ENCODE data around the gene RALGDS.

The RALGDS gene

DNA sequence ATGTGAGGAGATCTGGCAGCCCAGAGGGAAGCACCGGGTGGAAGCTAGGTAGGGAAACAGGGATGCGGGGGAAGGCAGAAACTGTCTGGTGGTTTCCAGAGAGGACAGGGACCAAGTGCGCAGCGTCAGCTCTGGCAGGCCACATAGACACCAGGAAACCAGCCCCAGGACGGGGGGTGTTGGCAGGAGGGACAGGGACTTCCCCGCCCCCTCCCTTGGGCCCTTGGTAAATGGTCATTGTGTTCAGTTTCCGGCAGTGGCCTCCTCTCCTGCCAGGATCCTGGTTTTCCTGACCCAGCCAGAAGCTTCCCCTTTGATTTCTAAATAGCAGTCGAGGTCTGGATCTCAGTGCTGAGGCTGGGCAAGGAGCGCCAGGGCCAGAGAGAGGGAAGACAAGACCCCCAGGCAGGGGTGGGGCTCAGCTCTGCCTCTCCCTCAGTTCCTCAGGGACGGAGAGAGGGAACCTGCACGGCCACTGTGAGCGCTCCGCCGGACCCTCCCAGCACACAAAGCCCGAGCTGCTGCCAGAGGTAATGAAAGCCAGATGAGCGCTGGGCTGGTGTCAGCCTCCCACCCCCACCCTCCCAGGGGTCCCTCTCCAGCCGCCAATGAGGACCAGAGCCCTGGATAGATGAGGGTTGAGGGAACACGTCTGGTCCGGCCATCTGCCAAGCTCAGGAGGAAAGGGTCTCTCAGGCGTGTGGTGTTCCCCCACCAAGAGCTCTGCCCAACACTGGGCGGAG, 1.8 kb downstream of the RALGDS start:
- H3K9me3 Mint-ChIP-seq = no peaks in the 10 kb centered on the region
- no peaks in the 10 kb centered on the region for H3K27me3 Mint-ChIP-seq
- peaks cover 80% of the 10 kb centered on the region for H3K4me1 Mint-ChIP-seq
- H3K36me3 Mint-ChIP-seq = no peaks in the 10 kb centered on the region
- ATAC-seq = no peak
- H3K27ac Mint-ChIP-seq = peak overlapping the region; percentile 69
- peak overlapping the region; percentile 54 for H3K4me3 Mint-ChIP-seq

DNA sequence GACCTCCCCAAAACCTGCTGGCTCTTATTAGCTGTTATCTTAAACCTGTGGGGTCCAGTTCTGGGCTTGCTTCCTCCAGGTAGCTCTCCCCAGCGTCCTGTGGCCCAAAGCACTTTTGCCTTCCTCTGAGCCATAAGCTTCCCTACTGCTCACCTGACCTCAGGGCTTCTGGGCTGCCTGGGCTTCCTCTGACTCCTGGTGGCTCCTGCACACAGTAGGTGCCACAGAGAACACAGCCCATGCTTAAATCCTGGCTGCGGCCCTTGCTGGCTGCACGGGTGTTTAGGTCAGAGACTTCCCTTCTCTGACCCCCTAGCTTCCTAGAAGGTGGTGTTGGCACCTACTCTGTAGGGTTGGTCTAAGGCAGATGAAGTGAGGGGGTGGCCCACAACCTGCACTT, 2.5 kb downstream of the RALGDS start:
- peak overlapping the region; percentile 69 for H3K27ac Mint-ChIP-seq

DNA sequence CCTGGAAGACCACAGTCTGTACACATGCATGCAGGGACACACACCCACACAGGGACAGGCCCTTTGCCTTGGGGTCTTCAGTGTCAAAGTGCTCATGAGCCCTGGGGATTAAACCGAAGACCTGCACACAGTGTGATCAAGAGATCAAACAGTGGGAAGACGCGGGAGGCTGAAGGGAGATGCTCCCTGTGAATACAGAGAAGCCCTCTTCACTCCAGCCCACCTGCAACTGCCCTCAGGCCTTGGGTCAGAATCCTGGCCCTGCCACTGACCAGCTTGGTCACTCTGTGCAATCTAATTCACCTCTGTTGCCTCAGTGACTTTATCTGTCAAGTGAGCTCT, 2.9 kb downstream of the RALGDS start:
- Mint-ChIP-seq H3K36me3 (no peaks in the 10 kb centered on the region), H3K4me1 (peaks cover 80% of the 10 kb centered on the region), H3K4me3 (no peak overlapping the region), H3K27me3 (no peaks in the 10 kb centered on the region), H3K9me3 (no peaks in the 10 kb centered on the region), H3K27ac (peak overlapping the region; percentile 69)
- no peak for ATAC-seq

More for the DNA sequence above, 2.5 kb downstream of the RALGDS start:
- Mint-ChIP-seq H3K27me3 (no peaks in the 10 kb centered on the region), H3K4me3 (peak overlapping the region; percentile 54), H3K9me3 (no peaks in the 10 kb centered on the region), H3K4me1 (peaks cover 80% of the 10 kb centered on the region), H3K36me3 (no peaks in the 10 kb centered on the region)
- no peak for ATAC-seq

DNA sequence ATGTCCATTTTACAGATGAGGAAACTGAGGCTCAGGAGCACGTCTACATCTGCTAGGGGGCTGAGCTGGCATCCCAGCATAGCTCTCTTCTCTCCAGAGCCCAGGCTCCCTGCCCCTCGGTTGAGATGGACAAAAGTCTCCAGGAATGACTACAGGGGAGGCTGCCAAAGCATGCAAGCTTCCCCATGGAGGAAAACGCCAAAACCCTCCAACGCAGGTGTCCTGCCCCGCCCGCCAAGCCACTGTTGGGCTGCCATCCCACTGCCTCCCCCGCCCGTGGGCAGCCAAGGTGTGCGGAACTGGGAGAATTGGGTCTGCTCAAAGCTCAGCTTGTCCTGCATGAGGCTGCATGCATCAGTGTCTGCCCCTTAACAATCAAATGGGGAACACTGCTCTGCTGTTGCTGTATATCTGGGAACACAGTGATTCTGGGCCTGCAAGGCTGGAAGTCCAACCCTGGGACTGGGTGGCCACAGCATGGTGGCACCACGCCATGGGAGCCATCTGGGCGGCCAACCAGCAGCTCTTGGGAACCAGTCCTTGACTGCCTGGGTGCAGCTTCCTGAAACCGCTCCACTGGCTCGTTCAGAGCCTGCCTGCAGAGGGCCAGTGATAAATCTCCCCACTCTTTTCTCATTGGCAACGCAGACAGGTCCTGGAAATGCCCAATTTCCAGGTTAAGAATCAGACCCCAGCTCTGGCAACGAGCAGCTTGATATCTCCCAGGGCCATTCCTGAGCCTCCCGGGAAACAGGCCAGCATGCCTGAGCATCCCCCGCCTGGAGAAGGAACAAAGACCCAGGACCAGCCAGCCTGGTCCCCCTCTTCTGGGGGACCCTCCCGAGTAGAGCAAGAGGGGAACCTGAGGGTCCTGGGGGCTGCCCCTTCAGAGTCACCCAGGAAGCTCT, 3.5 kb downstream of the RALGDS start:
- no peaks in the 10 kb centered on the region for H3K9me3 Mint-ChIP-seq
- no peak for ATAC-seq
- no peaks in the 10 kb centered on the region for H3K36me3 Mint-ChIP-seq
- peak overlapping the region; percentile 3 for H3K4me3 Mint-ChIP-seq
- peak overlapping the region; percentile 69 for H3K27ac Mint-ChIP-seq
- H3K4me1 Mint-ChIP-seq = peaks cover 86% of the 10 kb centered on the region
- no peaks in the 10 kb centered on the region for H3K27me3 Mint-ChIP-seq

DNA sequence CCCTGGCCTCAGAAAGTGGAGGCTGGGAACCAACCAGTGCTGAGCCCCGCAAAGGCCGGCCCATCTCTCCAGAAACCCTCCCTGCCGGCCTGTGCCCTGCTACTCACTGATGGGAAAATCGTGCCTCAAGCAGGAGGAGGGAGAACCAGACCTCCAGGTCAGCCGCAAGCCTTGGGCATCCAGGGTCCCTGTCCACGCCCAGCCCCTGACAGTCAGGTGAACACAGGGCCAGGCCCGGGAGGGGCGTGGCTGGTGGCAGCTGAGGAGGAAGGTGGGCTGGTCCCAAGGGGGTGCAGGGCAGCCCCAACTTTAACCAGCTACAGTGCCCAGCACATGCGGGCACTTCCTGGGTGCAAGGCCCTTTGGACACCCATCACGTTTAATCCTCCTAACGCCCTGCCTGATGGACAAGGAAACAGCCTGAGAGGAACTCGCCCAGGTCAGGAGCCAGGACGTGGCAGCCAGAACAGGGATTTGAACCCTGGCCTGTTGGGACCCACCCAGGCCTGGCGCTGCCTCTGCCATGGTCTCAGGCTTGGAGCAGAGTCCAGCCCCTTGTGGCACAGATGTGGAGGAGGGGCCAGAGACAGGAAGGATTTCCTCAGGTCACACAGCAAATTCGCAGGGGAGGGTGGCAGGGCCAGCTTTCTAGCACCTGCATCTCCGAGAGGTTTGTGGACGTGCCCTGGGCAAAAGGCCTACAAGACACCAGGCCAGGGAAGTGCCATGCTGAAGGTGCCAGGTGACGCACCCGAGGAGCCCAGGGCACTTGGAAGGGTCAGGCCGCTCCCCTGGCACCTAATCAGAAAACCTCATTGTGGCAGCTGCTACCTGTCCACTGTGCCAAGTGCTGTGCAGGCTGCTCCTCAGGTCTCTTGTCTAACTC, 4.5 kb downstream of the RALGDS start:
- peaks cover 89% of the 10 kb centered on the region for H3K4me1 Mint-ChIP-seq
- ATAC-seq = no peak
- no peaks in the 10 kb centered on the region for H3K36me3 Mint-ChIP-seq
- no peaks in the 10 kb centered on the region for H3K27me3 Mint-ChIP-seq
- peak overlapping the region; percentile 95 for H3K27ac Mint-ChIP-seq
- H3K9me3 Mint-ChIP-seq = no peaks in the 10 kb centered on the region
- peak overlapping the region; percentile 70 for H3K4me3 Mint-ChIP-seq

DNA sequence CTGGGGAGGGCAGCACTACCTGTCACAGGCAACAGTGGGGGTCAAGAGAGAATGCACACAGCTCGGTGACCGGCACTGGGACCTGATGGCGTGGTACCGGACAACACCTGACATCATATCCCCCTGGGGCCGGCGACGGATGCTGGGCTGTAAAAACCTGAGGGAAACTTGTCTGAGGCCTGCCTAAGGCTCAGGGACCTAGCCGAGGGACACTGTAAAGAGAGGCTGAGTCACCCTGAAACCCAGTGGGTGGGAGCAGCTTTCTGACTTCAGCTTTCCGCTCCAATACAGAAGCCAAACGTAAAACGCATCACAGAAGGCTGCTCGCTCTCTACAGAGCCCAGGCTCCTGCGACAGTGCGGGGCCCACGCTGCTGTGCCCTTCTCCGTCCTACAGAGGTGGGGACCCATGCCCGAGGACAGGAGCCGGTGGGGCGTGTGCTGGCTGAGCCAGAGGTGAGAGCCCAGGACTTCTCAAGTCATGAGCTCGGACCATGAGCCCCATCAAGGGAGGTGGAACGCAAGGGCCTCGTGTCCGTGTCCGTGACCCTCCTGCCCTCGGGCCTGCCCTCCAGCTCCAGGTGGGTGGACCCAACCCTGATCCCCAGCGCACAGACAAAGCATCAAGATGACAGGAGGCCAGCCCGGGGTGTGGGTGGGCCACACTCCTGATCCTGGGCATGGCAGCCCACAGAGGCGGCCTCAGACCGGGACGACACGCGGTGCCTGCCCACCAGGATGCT, 5.3 kb downstream of the RALGDS start:
- Mint-ChIP-seq H3K9me3 (no peaks in the 10 kb centered on the region), H3K36me3 (no peaks in the 10 kb centered on the region), H3K4me1 (peaks cover 89% of the 10 kb centered on the region), H3K27me3 (no peaks in the 10 kb centered on the region), H3K27ac (peak overlapping the region; percentile 95), H3K4me3 (peak overlapping the region; percentile 74)
- peak; percentile 88 for ATAC-seq

DNA sequence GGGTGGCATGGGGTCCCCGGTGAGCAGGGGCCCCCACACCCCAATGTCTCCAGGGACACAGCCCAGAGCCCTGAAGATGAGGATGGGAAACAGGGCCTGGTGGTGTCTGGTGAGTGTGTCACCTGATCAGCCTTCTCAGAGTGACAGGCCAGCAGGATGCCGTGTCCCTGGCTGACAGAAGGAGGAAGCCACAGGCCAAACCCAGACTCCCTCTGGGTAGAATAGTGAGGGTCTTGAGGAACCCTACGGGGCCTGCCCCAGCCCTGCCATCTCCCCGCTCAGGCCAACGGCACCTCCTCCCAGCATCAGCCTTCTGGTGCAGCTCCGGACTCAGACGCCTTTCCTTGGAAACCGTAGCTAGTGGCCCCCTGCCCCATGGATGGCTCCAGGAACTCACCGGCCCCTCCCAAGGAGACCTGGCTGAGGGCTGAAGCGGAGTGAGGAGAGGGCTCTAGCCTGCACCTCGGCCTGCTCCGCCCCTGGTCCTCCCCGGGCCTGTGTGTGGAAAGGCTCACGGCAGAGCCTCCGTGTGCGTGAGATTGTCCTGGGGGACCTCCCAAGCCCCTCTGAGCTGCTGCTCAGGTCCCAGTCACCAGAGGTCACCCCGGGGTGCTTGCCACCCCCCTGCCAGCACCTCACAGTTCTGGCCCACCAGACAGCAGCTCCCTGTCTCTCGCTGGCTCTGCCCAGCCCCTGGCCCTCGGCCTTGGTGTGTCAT, 6.0 kb downstream of the RALGDS start:
- Mint-ChIP-seq H3K27me3 (no peaks in the 10 kb centered on the region), H3K9me3 (no peaks in the 10 kb centered on the region), H3K4me1 (peaks cover 83% of the 10 kb centered on the region), H3K4me3 (peak overlapping the region; percentile 74), H3K36me3 (peaks cover 4% of the 10 kb centered on the region), H3K27ac (peak overlapping the region; percentile 95)
- ATAC-seq = peak; percentile 53

DNA sequence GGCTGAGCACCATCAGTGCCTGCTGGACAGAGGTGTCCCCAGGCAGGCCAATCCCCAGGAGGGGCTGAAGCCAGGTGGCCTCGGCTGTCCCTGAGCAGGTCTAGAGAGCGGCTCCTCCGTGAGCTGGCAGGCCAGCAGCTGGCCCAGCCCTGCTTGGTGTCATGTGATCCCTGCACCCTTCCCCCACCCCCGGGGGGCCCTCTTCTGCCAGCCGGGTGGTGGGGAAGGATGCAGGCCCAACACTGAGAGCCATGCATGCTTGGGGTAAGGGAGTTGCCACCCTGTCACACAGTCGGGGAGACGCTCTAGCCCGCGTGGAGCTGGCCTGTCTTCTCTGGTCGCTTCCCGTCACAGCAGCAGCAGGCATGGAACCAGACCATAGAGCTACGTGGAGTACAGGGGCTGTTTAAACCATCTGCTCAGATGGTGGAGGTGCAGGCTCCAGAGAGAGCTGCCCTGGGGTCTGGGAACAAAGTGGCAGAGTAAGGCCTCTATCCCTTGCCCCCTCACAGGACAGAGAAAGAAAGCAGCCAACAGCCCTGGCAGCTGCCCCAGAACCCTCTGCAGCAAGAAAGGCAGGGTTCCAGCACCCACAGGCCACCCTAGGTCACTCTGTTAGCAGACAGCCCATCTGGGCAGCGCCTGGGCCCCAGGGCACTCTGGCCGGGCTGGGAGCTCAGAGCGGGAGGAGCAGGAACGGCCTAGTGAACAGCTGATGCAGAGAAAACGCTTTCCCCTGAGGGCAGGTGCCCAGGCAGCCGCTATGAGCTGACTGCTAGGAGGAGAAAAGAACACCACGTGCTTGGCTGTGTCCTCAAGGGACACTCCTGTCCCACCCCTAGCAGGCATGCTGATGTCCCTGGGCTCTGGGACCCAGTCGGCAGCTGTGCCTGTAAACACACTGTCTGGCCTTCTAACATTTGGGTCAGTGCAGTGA, 6.8 kb downstream of the RALGDS start:
- no peaks in the 10 kb centered on the region for H3K27me3 Mint-ChIP-seq
- H3K27ac Mint-ChIP-seq = peak overlapping the region; percentile 95
- H3K9me3 Mint-ChIP-seq = no peaks in the 10 kb centered on the region
- H3K4me1 Mint-ChIP-seq = peaks cover 78% of the 10 kb centered on the region
- peaks cover 12% of the 10 kb centered on the region for H3K36me3 Mint-ChIP-seq
- peak overlapping the region; percentile 74 for H3K4me3 Mint-ChIP-seq
- peak; percentile 60 for ATAC-seq

DNA sequence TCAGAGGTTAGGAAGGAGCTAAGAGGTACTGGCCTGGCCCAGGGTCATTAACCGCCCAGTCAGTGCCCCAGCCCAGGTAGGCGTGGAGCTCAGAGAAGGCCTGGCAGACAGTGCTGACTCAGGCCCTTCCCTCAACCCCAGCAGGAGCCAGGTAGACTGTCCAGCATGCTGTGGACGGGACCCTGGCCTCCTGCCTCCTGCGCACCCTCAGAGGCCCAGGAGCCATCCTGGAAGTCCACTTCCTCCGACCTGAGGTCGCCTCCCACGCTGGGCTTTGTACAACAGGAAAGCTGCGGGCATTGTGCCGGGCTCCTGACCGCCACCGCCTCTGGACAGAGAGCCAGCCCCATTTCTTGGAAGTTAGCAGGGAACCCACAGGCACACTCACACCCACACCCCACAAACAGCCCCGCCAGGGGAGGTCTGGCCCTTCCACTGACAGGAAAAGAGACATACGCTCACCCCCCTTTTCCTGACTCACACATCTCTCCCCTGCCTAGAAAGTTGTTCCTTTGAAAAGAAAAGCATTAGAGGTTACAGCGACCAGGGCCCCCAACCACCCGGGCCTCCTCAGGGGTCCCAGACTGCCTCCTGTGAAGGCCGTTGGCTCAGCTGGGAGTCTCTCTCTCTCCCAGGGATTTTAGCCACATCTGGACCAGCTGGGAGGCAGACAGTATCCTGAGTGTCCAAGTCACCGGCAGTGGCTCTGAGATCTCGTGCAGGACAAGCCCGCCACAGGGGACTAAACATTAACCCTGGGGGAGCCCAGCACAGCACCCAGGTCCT, 7.7 kb downstream of the RALGDS start:
- Mint-ChIP-seq H3K9me3 (no peaks in the 10 kb centered on the region), H3K27me3 (no peaks in the 10 kb centered on the region), H3K36me3 (peaks cover 19% of the 10 kb centered on the region), H3K27ac (peak overlapping the region; percentile 95), H3K4me3 (peak overlapping the region; percentile 47), H3K4me1 (peaks cover 70% of the 10 kb centered on the region)
- ATAC-seq = no peak

DNA sequence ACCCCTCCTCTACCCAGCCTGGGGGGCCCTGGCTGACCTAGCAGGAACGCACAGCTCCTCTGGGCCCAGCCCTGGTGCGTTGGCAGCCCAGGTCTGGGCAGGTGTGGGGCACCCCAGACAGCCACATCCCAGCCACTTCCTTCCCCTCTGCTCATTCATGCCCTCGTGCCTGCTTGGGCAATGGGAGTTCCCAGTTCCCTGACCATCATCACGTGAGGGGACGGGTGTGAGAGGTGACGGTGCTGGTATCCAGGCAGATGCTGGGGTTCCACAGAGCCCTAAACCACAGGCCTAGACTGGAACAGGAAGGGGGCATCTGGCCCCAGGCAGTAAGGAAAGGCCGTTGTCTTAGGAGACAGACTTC, 8.4 kb downstream of the RALGDS start:
- no peaks in the 10 kb centered on the region for H3K27me3 Mint-ChIP-seq
- peak overlapping the region; percentile 13 for H3K4me3 Mint-ChIP-seq
- no peaks in the 10 kb centered on the region for H3K9me3 Mint-ChIP-seq
- peaks cover 63% of the 10 kb centered on the region for H3K4me1 Mint-ChIP-seq
- peaks cover 26% of the 10 kb centered on the region for H3K36me3 Mint-ChIP-seq
- peak overlapping the region; percentile 95 for H3K27ac Mint-ChIP-seq
- ATAC-seq = peak; percentile 75

DNA sequence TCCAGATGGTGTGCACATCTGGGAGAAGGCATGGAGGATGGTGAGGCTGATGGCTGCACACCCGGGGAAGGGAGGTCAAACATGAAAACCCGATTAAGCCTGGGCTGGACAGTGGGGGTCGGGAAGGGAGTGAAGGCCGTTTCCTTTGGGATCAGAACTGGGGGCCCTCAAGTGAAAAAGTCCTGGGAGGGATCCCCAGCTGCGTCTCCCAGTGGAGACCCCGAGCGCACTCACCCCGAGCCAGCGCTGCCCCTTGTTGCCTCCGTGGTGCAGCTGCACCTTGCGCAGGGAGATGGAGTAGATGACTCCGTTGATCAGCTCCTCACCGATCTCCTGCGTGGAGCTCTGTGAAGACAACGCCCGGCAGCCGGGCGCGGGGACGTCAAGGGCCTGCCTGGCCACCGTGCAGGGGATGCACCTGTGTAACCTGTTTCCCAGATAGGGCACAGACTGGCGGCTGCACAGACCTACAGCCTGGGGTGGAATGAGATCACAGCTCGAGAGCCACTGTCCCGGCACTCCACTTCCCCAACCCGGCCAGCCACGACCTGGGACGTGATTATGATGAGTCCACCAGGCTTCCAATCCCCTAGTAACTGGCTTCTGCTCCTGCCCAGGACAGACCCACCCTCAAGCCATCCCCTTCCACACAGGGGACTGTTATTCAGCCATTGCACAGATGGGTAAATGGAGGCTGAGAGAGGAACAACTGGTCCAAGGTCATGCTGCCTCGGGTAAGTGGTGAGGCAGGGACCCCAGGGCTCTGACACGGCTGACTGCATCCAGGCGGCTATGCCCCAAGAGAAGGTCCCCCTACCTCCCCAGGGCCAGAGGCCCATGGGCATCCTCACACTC, 9.0 kb downstream of the RALGDS start:
- ATAC-seq = no peak
- Mint-ChIP-seq H3K4me3 (peak overlapping the region; percentile 13), H3K9me3 (no peaks in the 10 kb centered on the region), H3K27me3 (no peaks in the 10 kb centered on the region), H3K27ac (peak overlapping the region; percentile 95), H3K4me1 (peaks cover 57% of the 10 kb centered on the region), H3K36me3 (peaks cover 28% of the 10 kb centered on the region)

Data from stimulated activated memory B cell treated with anti-CD40 and anti-IgM and Interleukin-4, amounts not matched to agents 10 μg/mL and 1 μg/mL and 100 μg/mL, for 72 hours (primary cell).